Measurements from ENCODE around the gene DRD4.

Gene DRD4

GRCh38 chr11:615504-616319 is 21.4 kb upstream of the DRD4 start, which contains the start of gene IRF7:
IRF7 (minus strand) TSS chr11:615950; CDS start chr11:615364, 586 bp downstream.
- Histone ChIP-seq H3K9ac (ENCODE audit: low read length) (peak within 1 kb of the TSS; percentile 97), H3K14ac (ENCODE audit: low read length in 2 of 2) (peak within 1 kb of the TSS in 1 of 2 experiments; percentile 99), H3K4ac (ENCODE audit: low read depth in 1 of 2, low read length in 2 of 2) (peak within 1 kb of the TSS; percentile 18 to 92), H2BK15ac (ENCODE audit: low read depth, poor library complexity, severe bottlenecking) (peak within 1 kb of the TSS; percentile 88), H3K9me3 (ENCODE audit: control insufficient read depth, low read length) (no peaks in the 10 kb centered on the region), H3K79me1 (replicated peaks; ENCODE audit: low read length, poor library complexity, severe bottlenecking) (peaks cover 38% of the 10 kb centered on the region), H2BK120ac (ENCODE audit: low read depth, low read length) (peak within 1 kb of the TSS; percentile 71), H2AK5ac (ENCODE audit: low read length, severe bottlenecking) (peak within 1 kb of the TSS; percentile 42), H3K23ac (ENCODE audit: low read length in 2 of 2) (peak within 1 kb of the TSS in 1 of 2 experiments; percentile 23), H3K18ac (ENCODE audit: low read depth in 1 of 2, low read length in 2 of 2) (peak within 1 kb of the TSS; percentile 80 to 98), H2AFZ (ENCODE audit: low read depth, low read length) (peak within 1 kb of the TSS; percentile 7), H4K8ac (ENCODE audit: low read length) (peak within 1 kb of the TSS; percentile 79), H3K4me1 (ENCODE audit: control insufficient read depth, insufficient read depth, low read depth, low read length) (peaks cover 36% of the 10 kb centered on the region), H2BK12ac (ENCODE audit: low read length in 2 of 2) (peak within 1 kb of the TSS; percentile 28 to 75), H3K4me2 (ENCODE audit: low read length, poor library complexity, severe bottlenecking) (peak within 1 kb of the TSS; percentile 66), H3K4me3 (ENCODE audit: insufficient read depth in 1 of 2, low read depth in 1 of 2, low read length in 2 of 2) (peak within 1 kb of the TSS; percentile 74 to 98), H4K91ac (ENCODE audit: low read length) (peak within 1 kb of the TSS; percentile 89), H3K27ac (ENCODE audit: low read length, poor library complexity, severe bottlenecking) (peak within 1 kb of the TSS; percentile 70), H2BK5ac (ENCODE audit: low read depth, low read length, poor library complexity, severe bottlenecking) (peak within 1 kb of the TSS; percentile 71), H3K36me3 (ENCODE audit: control insufficient read depth in 1 of 2, insufficient read depth in 2 of 2, low read depth in 1 of 2, low read length in 2 of 2) (peaks cover 34 to 86% of the 10 kb centered on the region in 2 experiments), H3K27me3 (ENCODE audit: control insufficient read depth in 1 of 2, insufficient read depth in 1 of 2, low read length in 2 of 2) (no peaks in the 10 kb centered on the region)
- peak; percentile 96 for DNase-seq
- whole genome bisulfite sequencing = 8% methylated on average over 66 of the region's 66 CpGs

DNA sequence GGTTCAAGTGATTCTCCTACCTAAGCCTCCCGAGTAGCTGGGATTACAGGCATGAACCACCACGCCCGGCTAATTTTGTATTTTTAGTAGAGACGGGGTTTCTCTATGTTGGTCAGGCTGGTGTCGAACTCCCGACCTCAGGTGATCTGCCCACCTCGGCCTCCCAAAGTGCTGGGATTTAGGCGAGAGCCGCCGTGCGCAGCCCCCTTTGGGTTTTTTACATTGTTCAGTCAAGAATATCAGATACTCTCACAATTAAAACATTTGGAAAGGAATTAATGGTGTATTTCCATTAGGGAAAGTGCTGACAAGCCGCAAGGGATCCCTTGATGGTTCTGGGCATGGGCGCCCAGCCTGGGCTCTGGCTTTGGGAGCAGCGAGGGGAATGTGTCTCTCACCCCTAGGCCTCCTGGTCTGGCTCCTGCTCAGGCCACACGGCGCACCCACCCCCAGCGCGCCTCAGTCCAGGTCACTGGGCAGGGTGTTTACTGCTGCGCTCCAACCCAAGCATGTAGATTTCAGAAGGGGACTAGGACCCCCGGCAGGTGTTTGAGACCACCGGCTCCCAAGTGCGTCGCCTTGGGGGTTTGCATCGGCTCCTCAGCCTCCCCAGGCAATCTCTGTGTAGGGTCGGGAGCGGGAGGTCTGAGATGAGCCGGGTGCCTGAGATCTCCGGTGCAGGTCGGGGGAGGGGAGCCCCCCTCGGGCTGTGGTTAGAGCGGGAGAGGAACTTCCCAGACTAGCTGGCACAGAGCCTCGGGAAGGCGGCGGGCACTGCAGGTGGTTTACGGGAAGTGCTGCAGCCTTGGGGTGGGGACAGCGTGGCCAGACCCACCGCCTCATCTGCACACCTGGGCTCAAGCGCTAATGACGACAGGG is 20.5 kb upstream of the DRD4 start:
- Histone ChIP-seq H3K18ac (ENCODE audit: low read depth in 1 of 2, low read length in 2 of 2) (no peak overlapping the region), H3K4me2 (ENCODE audit: low read length, poor library complexity, severe bottlenecking) (peak overlapping the region; percentile 64), H4K8ac (ENCODE audit: low read length) (peak overlapping the region; percentile 79), H3K4ac (ENCODE audit: low read depth in 1 of 2, low read length in 2 of 2) (no peak overlapping the region), H2BK15ac (ENCODE audit: low read depth, poor library complexity, severe bottlenecking) (no peak overlapping the region), H3K4me3 (ENCODE audit: insufficient read depth in 1 of 2, low read depth in 1 of 2, low read length in 2 of 2) (peak overlapping the region in 1 of 2 experiments; percentile 98), H3K27me3 (ENCODE audit: control insufficient read depth in 1 of 2, insufficient read depth in 1 of 2, low read length in 2 of 2) (no peaks in the 10 kb centered on the region), H4K91ac (ENCODE audit: low read length) (peak overlapping the region; percentile 58), H3K23ac (ENCODE audit: low read length in 2 of 2) (no peak overlapping the region), H3K27ac (ENCODE audit: low read length, poor library complexity, severe bottlenecking) (no peak overlapping the region), H3K9ac (ENCODE audit: low read length) (peak overlapping the region; percentile 97), H3K79me1 (replicated peaks; ENCODE audit: low read length, poor library complexity, severe bottlenecking) (peaks cover 34% of the 10 kb centered on the region), H2AFZ (ENCODE audit: low read depth, low read length) (no peak overlapping the region), H3K9me3 (ENCODE audit: control insufficient read depth, low read length) (no peaks in the 10 kb centered on the region), H3K36me3 (ENCODE audit: control insufficient read depth in 1 of 2, insufficient read depth in 2 of 2, low read depth in 1 of 2, low read length in 2 of 2) (peaks cover 26 to 85% of the 10 kb centered on the region in 2 experiments), H2AK5ac (ENCODE audit: low read length, severe bottlenecking) (peak overlapping the region; percentile 42), H3K4me1 (ENCODE audit: control insufficient read depth, insufficient read depth, low read depth, low read length) (peaks cover 40% of the 10 kb centered on the region), H3K14ac (ENCODE audit: low read length in 2 of 2) (no peak overlapping the region), H2BK120ac (ENCODE audit: low read depth, low read length) (no peak overlapping the region), H2BK5ac (ENCODE audit: low read depth, low read length, poor library complexity, severe bottlenecking) (no peak overlapping the region), H2BK12ac (ENCODE audit: low read length in 2 of 2) (peak overlapping the region; percentile 24 to 28)
- no peak for DNase-seq
- WGBS = 95% methylated on average over 34 of the region's 39 CpGs

GRCh38 chr11:617199-617911 is 19.7 kb upstream of the DRD4 start:
- Histone ChIP-seq H3K9me3 (ENCODE audit: control insufficient read depth, low read length) (no peaks in the 10 kb centered on the region), H3K4me1 (ENCODE audit: control insufficient read depth, insufficient read depth, low read depth, low read length) (peaks cover 37% of the 10 kb centered on the region), H3K4me2 (ENCODE audit: low read length, poor library complexity, severe bottlenecking) (no peak overlapping the region), H2BK15ac (ENCODE audit: low read depth, poor library complexity, severe bottlenecking) (no peak overlapping the region), H3K36me3 (ENCODE audit: control insufficient read depth in 1 of 2, insufficient read depth in 2 of 2, low read depth in 1 of 2, low read length in 2 of 2) (peaks cover 19 to 83% of the 10 kb centered on the region in 2 experiments), H3K79me1 (replicated peaks; ENCODE audit: low read length, poor library complexity, severe bottlenecking) (peaks cover 34% of the 10 kb centered on the region), H4K8ac (ENCODE audit: low read length) (no peak overlapping the region), H2BK120ac (ENCODE audit: low read depth, low read length) (no peak overlapping the region), H3K18ac (ENCODE audit: low read depth in 1 of 2, low read length in 2 of 2) (no peak overlapping the region), H3K27ac (ENCODE audit: low read length, poor library complexity, severe bottlenecking) (no peak overlapping the region), H3K27me3 (ENCODE audit: control insufficient read depth in 1 of 2, insufficient read depth in 1 of 2, low read length in 2 of 2) (no peaks in the 10 kb centered on the region), H2AFZ (ENCODE audit: low read depth, low read length) (no peak overlapping the region), H2BK12ac (ENCODE audit: low read length in 2 of 2) (no peak overlapping the region), H3K14ac (ENCODE audit: low read length in 2 of 2) (no peak overlapping the region), H3K9ac (ENCODE audit: low read length) (no peak overlapping the region), H2BK5ac (ENCODE audit: low read depth, low read length, poor library complexity, severe bottlenecking) (no peak overlapping the region), H3K23ac (ENCODE audit: low read length in 2 of 2) (no peak overlapping the region), H4K91ac (ENCODE audit: low read length) (peak overlapping the region; percentile 8), H3K4me3 (ENCODE audit: insufficient read depth in 1 of 2, low read depth in 1 of 2, low read length in 2 of 2) (no peak overlapping the region), H3K4ac (ENCODE audit: low read depth in 1 of 2, low read length in 2 of 2) (no peak overlapping the region), H2AK5ac (ENCODE audit: low read length, severe bottlenecking) (no peak overlapping the region)
- DNase-seq = no peak
- WGBS = 95% methylated on average over 51 of the region's 57 CpGs
